Tibial nerve (tissue), 4 donors: ENCODE measurements around the gene MAP4K2. TPM values are rescaled to one million over a fixed set of nuclear protein-coding genes. Genes with fewer than 3 reads are reported as not detected.

Source experiments
- DNase-seq, 2 donors: peaks; one replicate each; pipeline ENCODE4 v3.0.0-alpha.2; 2019; ENCODE audit warnings: low spot score in 2 of 2
- H3K27ac ChIP-seq, 4 donors: fragments of 200-600 bp; sonication (generic) in 3 of 4; one replicate each; pipeline ENCODE4 v1.5.1; 2017 to 2019; ENCODE audit warnings: mild to moderate bottlenecking in 1 of 4
- H3K27me3 ChIP-seq, 2 donors: fragments of 200-600 bp; sonication (generic) in 1 of 2; one replicate each; pipeline versions ENCODE4 v1.5.1 to v1.6.0; 2017 to 2019
- H3K36me3 ChIP-seq, 3 donors: fragments of 200-600 bp; sonication (generic); one replicate each; pipeline ENCODE4 v1.5.1; 2018 to 2019
- H3K4me1 ChIP-seq, 4 donors: fragments of 200-600 bp; sonication (generic) in 3 of 4; one replicate each; pipeline ENCODE4 v1.5.1; 2017 to 2019
- H3K4me3 ChIP-seq, 4 donors: fragments of 200-600 bp; sonication (generic) in 3 of 4; one replicate each; pipeline ENCODE4 v1.5.1; 2017 to 2019; ENCODE audit warnings: mild to moderate bottlenecking in 1 of 4, moderate library complexity in 1 of 4
- H3K9me3 ChIP-seq, 4 donors: fragments of 200-600 bp; sonication (generic) in 3 of 4; one replicate each; pipeline ENCODE4 v1.5.1; 2017 to 2019
- EP300 ChIP-seq, 2 donors: sonication (generic); formaldehyde crosslinking; IDR thresholded peaks; one replicate each; pipeline ENCODE4 v1.6.1; 2017; ENCODE audit warnings: antibody characterized with exemption in 2 of 2, mild to moderate bottlenecking in 1 of 2
- POLR2A ChIP-seq, 2 donors: fragments of 450-650 bp; IDR thresholded peaks; one replicate each; pipeline ENCODE4 v1.6.1; 2017; ENCODE audit warnings: antibody characterized with exemption in 2 of 2, mild to moderate bottlenecking in 2 of 2, moderate library complexity in 2 of 2
- WGBS, 2 donors: methylation state at CpG; one replicate each; pipeline ENCODE4 v1.1.5; 2018; 5-methylcytosine and 5-hydroxymethylcytosine counted together
- total RNA-seq, 4 donors: library from RNA; depleted of rRNA; stranded (reverse); fragments of >200 nt; gene quantifications; one replicate each; pipeline ENCODE4 v1.1.0, GENCODE V29; 2016
- TF ChIP-seq, protein P1 (sequence below), 5 experiments: fragments of 200-600 bp in 3 of 5; fragments of 450-650 bp in 2 of 5; sonication (generic) in 3 of 5; IDR thresholded peaks; one replicate each; pipeline ENCODE4 v1.5.1; 2016 to 2019; ENCODE audit warnings: antibody characterized with exemption in 5 of 5, mild to moderate bottlenecking in 3 of 5, moderate library complexity in 2 of 5

The MAP4K2 gene
- total RNA-seq, 4 donors from 2014 or later = 10.6 to 22.2 (median 13.5) TPM

DNA sequence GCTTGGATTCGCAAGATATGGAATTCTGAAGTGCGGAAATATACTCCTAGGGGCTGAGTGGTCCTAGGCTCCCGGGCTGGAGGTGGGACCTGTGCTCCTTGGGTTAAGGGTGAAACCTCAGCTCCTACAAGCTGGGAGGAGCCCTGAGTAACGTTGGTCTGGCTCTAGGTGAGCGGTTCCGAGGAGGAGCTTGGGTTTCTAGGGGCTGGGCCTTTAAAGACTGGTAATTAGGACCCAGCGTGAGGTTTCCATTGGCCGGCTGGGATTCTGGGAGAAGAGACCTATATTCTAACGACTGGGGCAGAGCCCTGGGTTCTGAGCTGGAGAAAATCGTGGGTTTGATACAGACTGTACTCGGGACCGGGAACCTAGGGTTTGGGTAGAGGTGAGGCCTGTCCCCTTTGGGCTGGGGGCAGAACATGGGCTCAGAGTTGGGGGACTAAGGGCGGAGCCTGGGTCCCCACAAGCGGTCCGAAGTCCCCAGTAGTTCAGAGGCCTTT is 882 bp upstream of the MAP4K2 start:
- WGBS, 2 donors = 33 to 43% methylated on average over 15 of the region's 15 CpGs
- TF ChIP-seq, protein P1, sequence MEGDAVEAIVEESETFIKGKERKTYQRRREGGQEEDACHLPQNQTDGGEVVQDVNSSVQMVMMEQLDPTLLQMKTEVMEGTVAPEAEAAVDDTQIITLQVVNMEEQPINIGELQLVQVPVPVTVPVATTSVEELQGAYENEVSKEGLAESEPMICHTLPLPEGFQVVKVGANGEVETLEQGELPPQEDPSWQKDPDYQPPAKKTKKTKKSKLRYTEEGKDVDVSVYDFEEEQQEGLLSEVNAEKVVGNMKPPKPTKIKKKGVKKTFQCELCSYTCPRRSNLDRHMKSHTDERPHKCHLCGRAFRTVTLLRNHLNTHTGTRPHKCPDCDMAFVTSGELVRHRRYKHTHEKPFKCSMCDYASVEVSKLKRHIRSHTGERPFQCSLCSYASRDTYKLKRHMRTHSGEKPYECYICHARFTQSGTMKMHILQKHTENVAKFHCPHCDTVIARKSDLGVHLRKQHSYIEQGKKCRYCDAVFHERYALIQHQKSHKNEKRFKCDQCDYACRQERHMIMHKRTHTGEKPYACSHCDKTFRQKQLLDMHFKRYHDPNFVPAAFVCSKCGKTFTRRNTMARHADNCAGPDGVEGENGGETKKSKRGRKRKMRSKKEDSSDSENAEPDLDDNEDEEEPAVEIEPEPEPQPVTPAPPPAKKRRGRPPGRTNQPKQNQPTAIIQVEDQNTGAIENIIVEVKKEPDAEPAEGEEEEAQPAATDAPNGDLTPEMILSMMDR (IDR thresholded peaks at IDR 0.05) = no peak
- no peak for TF ChIP-seq EP300 (IDR thresholded peaks at IDR 0.05)
- no peak for TF ChIP-seq POLR2A (IDR thresholded peaks at IDR 0.05)
- peaks cover 0 to 56% (median 0%) of the 10 kb centered on the region in 3 donors for H3K36me3 ChIP-seq

GRCh38 chr11:64802370-64803157 is 450 bp downstream of the MAP4K2 start:
- DNase-seq = no peak
- H3K4me1 ChIP-seq = peaks cover 0 to 30% (median 13%) of the 10 kb centered on the region in 4 donors
- peak overlapping the region; percentile 72 to 94 (median 88) for H3K27ac ChIP-seq
- TF ChIP-seq, protein P1 (IDR thresholded peaks at IDR 0.05) = no peak
- TF ChIP-seq POLR2A (IDR thresholded peaks at IDR 0.05) = no peak
- no peak for TF ChIP-seq EP300 (IDR thresholded peaks at IDR 0.05)
- WGBS, 2 donors = 28 to 60% methylated on average over 4 to 16 of the region's 54 CpGs
- peaks cover 0 to 58% (median 0%) of the 10 kb centered on the region in 3 donors for H3K36me3 ChIP-seq
- peak overlapping the region; percentile 41 to 73 (median 70) for H3K4me3 ChIP-seq
- H3K9me3 ChIP-seq = no peaks in the 10 kb centered on the region
- H3K27me3 ChIP-seq = no peaks in the 10 kb centered on the region

More for the DNA sequence above, 882 bp upstream of the MAP4K2 start:
- H3K4me1 ChIP-seq = peaks cover 0 to 38% (median 13%) of the 10 kb centered on the region in 4 donors
- peak overlapping the region; percentile 41 to 72 (median 57) for H3K4me3 ChIP-seq
- peak overlapping the region; percentile 62 to 94 (median 89) for H3K27ac ChIP-seq
- no peaks in the 10 kb centered on the region for H3K9me3 ChIP-seq
- DNase-seq = no peak
- H3K27me3 ChIP-seq = no peaks in the 10 kb centered on the region

GRCh38 chr11:64801561-64802369 is 1.2 kb downstream of the MAP4K2 start:
- H3K27me3 ChIP-seq = no peaks in the 10 kb centered on the region
- peak overlapping the region in 2 of 4 donors; percentile 67 to 72 for H3K4me3 ChIP-seq
- TF ChIP-seq, protein P1 (IDR thresholded peaks at IDR 0.05) = no peak
- TF ChIP-seq EP300 (IDR thresholded peaks at IDR 0.05) = no peak
- no peak for TF ChIP-seq POLR2A (IDR thresholded peaks at IDR 0.05)
- no peak for DNase-seq
- peaks cover 0 to 30% (median 13%) of the 10 kb centered on the region in 4 donors for H3K4me1 ChIP-seq
- H3K27ac ChIP-seq = peak overlapping the region in 3 of 4 donors; percentile 83 to 94 (median 93)
- WGBS, 2 donors = 41 to 58% methylated on average over 10 to 13 of the region's 13 CpGs
- no peaks in the 10 kb centered on the region for H3K9me3 ChIP-seq
- peaks cover 0 to 58% (median 0%) of the 10 kb centered on the region in 3 donors for H3K36me3 ChIP-seq

DNA sequence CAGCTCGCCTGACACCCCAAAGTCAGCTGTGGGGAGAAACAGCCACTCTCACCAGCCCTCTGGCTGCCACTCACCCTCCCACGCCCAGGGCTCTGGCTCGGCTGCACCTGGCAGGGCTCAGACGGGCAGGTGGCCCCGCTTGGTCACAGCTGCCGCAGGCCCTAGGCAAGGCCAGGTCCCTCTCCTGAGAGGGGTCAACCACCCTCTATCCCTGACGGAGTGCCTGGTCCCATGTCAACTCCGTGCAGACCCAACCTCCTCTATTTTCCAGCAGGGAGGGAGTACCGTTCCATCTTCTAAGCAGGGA is 1.9 kb downstream of the MAP4K2 start:
- no peak overlapping the region for H3K4me3 ChIP-seq
- TF ChIP-seq EP300 (IDR thresholded peaks at IDR 0.05) = no peak
- no peak for TF ChIP-seq POLR2A (IDR thresholded peaks at IDR 0.05)
- TF ChIP-seq, protein P1 (IDR thresholded peaks at IDR 0.05) = no peak
- peak overlapping the region in 3 of 4 donors; percentile 83 to 94 (median 93) for H3K27ac ChIP-seq
- WGBS, 2 donors = 62 to 70% methylated on average over 5 to 9 of the region's 9 CpGs
- peaks cover 0 to 30% (median 13%) of the 10 kb centered on the region in 4 donors for H3K4me1 ChIP-seq
- H3K36me3 ChIP-seq = peaks cover 0 to 58% (median 6%) of the 10 kb centered on the region in 3 donors
- no peaks in the 10 kb centered on the region for H3K9me3 ChIP-seq
- DNase-seq = no peak
- no peaks in the 10 kb centered on the region for H3K27me3 ChIP-seq
